KG1 (cell line): ENCODE data around the gene ARMCX6.
A peak's percentile ranks its signal among the peaks of the same experiment; 100 is the strongest.
"Not testable (repeated sequence)": the region's sequence is repeated elsewhere in the genome, so short reads cannot be mapped to it uniquely, and the experiment has no call there.

Experiments
- DNase-seq: peaks from one replicate; lab custom pipeline; 2025; lab: John Stamatoyannopoulos, UW

The ARMCX6 gene

DNA sequence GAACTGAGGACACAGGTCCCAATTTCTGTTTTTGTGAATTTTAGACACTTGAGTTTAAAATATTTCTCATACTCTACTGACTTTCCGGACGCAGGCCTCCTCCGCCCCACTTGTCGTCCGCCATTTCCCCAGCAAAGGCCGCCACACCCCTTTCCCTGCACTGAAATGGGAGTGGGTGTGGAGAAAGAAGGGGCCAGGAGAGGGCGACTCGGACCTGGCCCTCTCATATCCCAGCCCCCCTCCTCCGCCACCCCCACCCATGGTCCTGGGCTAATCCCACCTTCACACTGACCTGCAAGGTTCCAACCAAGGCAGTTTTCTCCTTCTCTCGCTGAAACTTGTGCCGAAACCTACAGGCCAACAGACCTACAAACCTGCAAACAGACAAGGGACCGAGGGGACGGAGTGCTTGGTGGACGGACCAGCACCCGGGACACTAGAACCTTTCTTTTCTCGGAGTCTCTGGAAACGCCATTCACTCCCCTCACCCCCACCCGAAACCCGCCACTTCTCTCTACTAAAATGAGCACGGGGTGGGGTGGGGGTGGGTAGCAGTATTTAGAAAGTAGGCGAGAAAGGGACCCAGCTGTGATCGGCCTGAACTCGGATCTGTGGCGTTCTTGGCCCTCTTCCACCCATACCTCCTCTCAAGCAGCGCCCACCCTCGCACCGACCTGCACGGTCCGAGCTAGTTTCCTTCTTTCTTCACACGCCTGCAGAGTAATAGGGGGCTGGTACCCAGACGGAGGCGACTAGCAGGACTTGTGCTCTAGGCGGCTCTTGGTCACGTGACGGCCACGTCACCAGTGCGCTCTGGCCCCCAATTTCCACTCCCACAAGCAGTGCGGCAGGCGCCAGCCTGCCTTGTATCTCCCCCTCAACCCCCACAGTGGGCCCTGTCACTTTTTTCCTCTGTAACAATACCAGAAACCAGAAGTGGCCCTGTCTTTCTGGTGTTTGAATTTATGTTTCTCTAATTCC is at the start of gene ARMCX6:
Gene ARMCX6 (minus strand): TSS at position 790 of the 981 bp plus-strand sequence. CDS start 1,380 bp downstream, outside the sequence.
- peak; percentile 1 for DNase-seq

DNA sequence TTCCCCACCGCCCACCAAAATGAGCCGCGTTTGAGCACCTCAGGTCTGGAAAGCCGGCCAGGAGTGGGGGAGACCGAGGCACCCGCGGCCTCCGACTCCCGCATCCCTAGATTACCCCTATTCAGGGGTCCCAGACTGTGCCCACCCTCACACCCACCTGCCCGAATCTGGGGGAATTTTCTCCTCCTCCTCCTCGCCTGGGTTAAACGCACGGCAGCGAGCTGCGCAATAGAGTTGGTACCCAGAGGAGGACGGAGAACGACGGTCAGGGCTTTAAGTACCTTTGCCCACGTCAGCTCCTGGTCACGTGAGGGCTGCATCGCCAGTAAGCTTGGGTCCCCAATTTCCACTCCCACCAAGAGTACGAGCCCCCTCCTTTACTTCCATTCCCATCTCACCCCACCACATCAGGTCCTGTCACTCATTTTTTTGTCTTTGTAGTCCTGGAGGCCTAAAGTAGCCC is 41.8 kb upstream of the ARMCX6 start, which contains the start of gene ARMCX2:
Gene ARMCX2 (minus strand): TSS at position 250 of the 463 bp plus-strand sequence. CDS start 2,262 bp downstream, outside the sequence.
- DNase-seq: no peak

- DNase-seq: no peak
Observed at GRCh38 chrX:101658661-101659491, 41.1 kb upstream of the ARMCX6 start.

DNA sequence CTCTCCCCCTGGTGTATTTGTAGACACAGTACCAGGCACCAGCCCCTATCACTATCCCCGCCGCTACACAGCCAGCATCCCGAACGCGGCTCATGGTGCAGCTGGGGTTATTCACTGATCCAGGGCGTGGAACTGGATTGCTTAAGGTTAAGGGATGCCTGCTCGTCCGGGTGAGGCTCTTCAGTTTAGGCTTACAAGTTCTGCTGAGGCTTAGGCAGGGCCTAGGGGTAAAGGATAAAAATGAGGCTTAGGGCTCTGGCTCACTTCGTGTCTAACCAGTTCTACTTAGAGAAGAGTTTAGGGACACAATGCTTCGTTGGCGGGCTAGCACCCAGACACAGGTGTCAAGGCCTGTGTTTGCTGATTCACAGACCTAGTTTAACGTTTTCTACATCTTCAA is 39.7 kb upstream of the ARMCX6 start:
- no peak for DNase-seq

- no peak for DNase-seq
Observed at GRCh38 chrX:101656817-101657216, 39.0 kb upstream of the ARMCX6 start.

- DNase-seq: no peak
Observed at GRCh38 chrX:101655534-101655933, 37.7 kb upstream of the ARMCX6 start.

GRCh38 chrX:101647716-101648115 is 29.9 kb upstream of the ARMCX6 start:
- DNase-seq: not testable (repeated sequence)

- no peak for DNase-seq
Observed at GRCh38 chrX:101642093-101642492, 24.3 kb upstream of the ARMCX6 start.

GRCh38 chrX:101639583-101639982 is 21.8 kb upstream of the ARMCX6 start:
- DNase-seq: no peak

- DNase-seq: no peak
Observed at GRCh38 chrX:101619364-101619763, 1.6 kb upstream of the ARMCX6 start.

DNA sequence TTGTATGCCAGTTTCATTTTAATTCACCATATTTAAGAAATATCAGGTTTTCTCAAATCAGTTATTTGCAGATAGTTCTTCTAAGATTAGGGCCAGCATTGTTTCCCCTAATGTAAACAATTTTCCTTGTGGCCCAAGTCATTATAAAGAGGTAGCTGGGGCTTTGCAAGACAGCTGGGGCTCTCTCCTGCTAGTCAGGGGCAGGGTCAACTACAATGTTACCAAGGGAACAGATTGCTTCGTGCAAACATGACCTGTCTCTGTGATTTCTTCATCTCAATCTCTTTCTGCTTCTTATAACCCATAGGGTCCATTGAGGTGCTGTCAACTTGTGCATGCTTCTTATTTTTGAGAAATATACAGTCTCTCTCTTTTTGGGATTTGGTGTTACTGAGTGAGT is 12.1 kb downstream of the ARMCX6 start:
- DNase-seq: no peak

GRCh38 chrX:101605146-101605545 is 12.7 kb downstream of the ARMCX6 start:
- no peak for DNase-seq

- DNase-seq: no peak
Observed at GRCh38 chrX:101602077-101602476, 15.7 kb downstream of the ARMCX6 start.

DNA sequence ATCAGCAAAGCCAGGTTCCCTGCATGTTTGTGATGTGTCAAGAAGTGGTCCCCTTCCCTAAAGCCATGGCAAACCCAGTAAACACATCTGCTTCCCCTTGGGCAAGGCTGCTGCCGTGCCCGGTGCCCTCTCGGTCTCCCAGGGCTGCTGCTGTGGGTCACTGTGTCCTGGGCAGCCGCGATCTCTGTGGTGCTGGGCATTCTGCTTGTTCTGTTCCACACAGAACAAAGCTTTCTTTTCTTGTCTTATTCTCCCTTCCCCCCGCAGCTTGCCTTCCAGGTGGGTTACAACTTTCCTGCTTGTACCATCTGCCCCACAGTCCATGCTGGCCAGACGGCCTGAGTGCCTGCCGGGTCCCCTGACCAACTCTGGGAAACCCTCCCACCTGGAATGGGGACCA is 18.2 kb downstream of the ARMCX6 start:
- DNase-seq: not testable (repeated sequence)

- no peak for DNase-seq
Observed at GRCh38 chrX:101595739-101596419, 21.9 kb downstream of the ARMCX6 start.
